Prostate gland (tissue), 1 donor: ENCODE data around the gene CREB3L2.

Experiments used
- POLR2A ChIP-seq: fragments of 450-650 bp; IDR thresholded peaks from one replicate; pipeline ENCODE4 v1.6.1; 2016; ENCODE audit warnings: antibody characterized with exemption, mild to moderate bottlenecking
- POLR2AphosphoS5 ChIP-seq: sonication (generic); formaldehyde crosslinking; IDR thresholded peaks from one replicate; pipeline ENCODE4 v1.6.1; 2017; ENCODE audit warnings: antibody characterized with exemption

DNA sequence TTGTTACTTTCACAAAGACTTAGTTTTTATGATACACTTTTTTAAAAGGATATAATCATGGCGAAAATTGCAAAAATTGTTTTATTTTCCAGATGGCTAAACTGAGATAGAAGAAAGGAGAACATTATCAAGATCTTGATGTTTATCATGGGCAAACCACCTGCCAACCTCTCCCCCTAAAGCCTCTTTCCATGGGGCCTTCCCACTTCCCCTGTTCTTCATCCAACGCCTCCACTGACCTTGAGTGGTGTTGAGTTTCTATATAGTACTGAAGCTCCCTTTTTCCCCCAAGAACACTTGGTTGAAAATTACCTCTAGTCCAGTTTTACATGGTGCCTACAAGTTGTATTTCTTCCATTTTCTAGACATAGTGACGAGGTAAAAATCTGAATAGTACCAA lies 5.0 kb downstream of the CREB3L2 start:
- no peak for TF ChIP-seq POLR2A
- no peak for TF ChIP-seq POLR2AphosphoS5
